Mesenchymal stem cell (in vitro differentiated cells and primary cell): Measurements from ENCODE around the gene ACP1.

Experiments
- DNase-seq: peaks from one replicate; pipeline ENCODE4 v3.0.0-alpha.2; 2013
- H2AFZ ChIP-seq: one replicate; pipeline ENCODE4 v1.6.1; 2013; ENCODE audit warnings: low read depth, mild to moderate bottlenecking, control low read depth, inconsistent platforms, low read length, moderate library complexity
- H2AK5ac ChIP-seq: 2 replicates; pipeline ENCODE4 v1.6.1; 2013; ENCODE audit warnings: low read length, moderate library complexity, mild to moderate bottlenecking, inconsistent platforms; ENCODE audit not compliant: severe bottlenecking
- H2BK120ac ChIP-seq: one replicate; pipeline ENCODE4 v1.6.1; 2013; ENCODE audit warnings: low read depth, mild to moderate bottlenecking, inconsistent platforms, low read length, moderate library complexity
- H2BK12ac ChIP-seq, 2 experiments: one replicate each; pipeline ENCODE4 v1.6.1; 2013; ENCODE audit warnings: inconsistent platforms in 2 of 2, low read length in 2 of 2, mild to moderate bottlenecking in 2 of 2, moderate library complexity in 2 of 2, control low read depth in 1 of 2
- H2BK15ac ChIP-seq: one replicate; pipeline ENCODE4 v1.6.1; 2013; ENCODE audit warnings: mild to moderate bottlenecking, low read depth, inconsistent platforms; ENCODE audit not compliant: poor library complexity, severe bottlenecking
- H2BK5ac ChIP-seq: 2 replicates; pipeline ENCODE4 v1.6.1; 2013; ENCODE audit warnings: low read depth, mild to moderate bottlenecking, low read length, control low read depth, inconsistent platforms; ENCODE audit not compliant: poor library complexity, severe bottlenecking
- H3K14ac ChIP-seq, 2 experiments: one replicate each; pipeline ENCODE4 v1.6.1; 2013; ENCODE audit warnings: inconsistent platforms in 2 of 2, low read length in 2 of 2, control low read depth in 1 of 2, mild to moderate bottlenecking in 1 of 2, moderate library complexity in 1 of 2
- H3K18ac ChIP-seq, 2 experiments: one replicate each; pipeline ENCODE4 v1.6.1; 2013; ENCODE audit warnings: inconsistent platforms in 2 of 2, low read length in 2 of 2, control low read depth in 1 of 2, low read depth in 1 of 2, mild to moderate bottlenecking in 1 of 2
- H3K23ac ChIP-seq, 2 experiments: one replicate each; pipeline ENCODE4 v1.6.1; 2013; ENCODE audit warnings: inconsistent platforms in 2 of 2, low read length in 2 of 2, mild to moderate bottlenecking in 2 of 2, moderate library complexity in 2 of 2, control low read depth in 1 of 2
- H3K27ac ChIP-seq: 2 replicates; pipeline ENCODE4 v1.5.1; 2013; ENCODE audit warnings: mild to moderate bottlenecking, moderate library complexity, low read length, control low read depth, inconsistent platforms; ENCODE audit not compliant: poor library complexity, severe bottlenecking
- H3K27me3 ChIP-seq, 2 experiments: 2 replicates each; pipeline versions ENCODE4 v1.6.1 to v1.7.0; 2013; ENCODE audit warnings: low read length in 2 of 2, mild to moderate bottlenecking in 2 of 2, moderate library complexity in 2 of 2, control low read depth in 1 of 2, inconsistent platforms in 1 of 2; ENCODE audit not compliant: control insufficient read depth in 1 of 2, insufficient read depth in 1 of 2
- H3K36me3 ChIP-seq, 2 experiments: 2 replicates each; pipeline versions ENCODE4 v1.6.1 to v1.7.0; 2013; ENCODE audit warnings: low read length in 2 of 2, control low read depth in 1 of 2, inconsistent platforms in 1 of 2, low read depth in 1 of 2, mild to moderate bottlenecking in 1 of 2; ENCODE audit not compliant: insufficient read depth in 2 of 2, control insufficient read depth in 1 of 2
- H3K4ac ChIP-seq, 2 experiments: one replicate each; pipeline ENCODE4 v1.6.1; 2013; ENCODE audit warnings: inconsistent platforms in 2 of 2, low read length in 2 of 2, mild to moderate bottlenecking in 2 of 2, moderate library complexity in 2 of 2, control low read depth in 1 of 2, low read depth in 1 of 2
- H3K4me1 ChIP-seq: 2 replicates; pipeline ENCODE4 v1.6.1; 2013; ENCODE audit warnings: low read depth, low read length, control low read depth; ENCODE audit not compliant: control insufficient read depth, insufficient read depth
- H3K4me2 ChIP-seq: 2 replicates; pipeline ENCODE4 v1.6.1; 2013; ENCODE audit warnings: low read length, mild to moderate bottlenecking, inconsistent platforms; ENCODE audit not compliant: poor library complexity, severe bottlenecking
- H3K4me3 ChIP-seq, 2 experiments: 2 replicates each; pipeline versions ENCODE4 v1.5.1 to v1.7.0; 2013; ENCODE audit warnings: low read length in 2 of 2, mild to moderate bottlenecking in 2 of 2, control low read depth in 1 of 2, low read depth in 1 of 2; ENCODE audit not compliant: insufficient read depth in 1 of 2
- H3K79me1 ChIP-seq: replicated peaks from 2 replicates; pipeline ENCODE4 v1.6.1; 2013; ENCODE audit warnings: mild to moderate bottlenecking, control low read depth, low read length, inconsistent platforms; ENCODE audit not compliant: poor library complexity, severe bottlenecking
- H3K9ac ChIP-seq: 2 replicates; pipeline ENCODE4 v1.7.0; 2013; ENCODE audit warnings: mild to moderate bottlenecking, low read length, moderate library complexity
- H3K9me3 ChIP-seq: 2 replicates; pipeline ENCODE4 v1.7.0; 2013; ENCODE audit warnings: mild to moderate bottlenecking, low read length; ENCODE audit not compliant: control insufficient read depth
- H4K8ac ChIP-seq: one replicate; pipeline ENCODE4 v1.6.1; 2013; ENCODE audit warnings: inconsistent platforms, mild to moderate bottlenecking, low read length, moderate library complexity
- H4K91ac ChIP-seq: one replicate; pipeline ENCODE4 v1.6.1; 2013; ENCODE audit warnings: mild to moderate bottlenecking, low read length, inconsistent platforms
- WGBS: methylation state at CpG from one replicate; pipeline ENCODE4 v1.1.7; 2013; ENCODE audit warnings: mixed read lengths; 5-methylcytosine and 5-hydroxymethylcytosine counted together

The ACP1 gene

GRCh38 chr2:238431-238830 is 26.3 kb upstream of the ACP1 start:
- Histone ChIP-seq H3K23ac (no peak overlapping the region), H2BK15ac (no peak overlapping the region), H2BK120ac (no peak overlapping the region), H3K4me3 (no peak overlapping the region), H3K9ac (no peak overlapping the region), H3K14ac (no peak overlapping the region), H2BK5ac (no peak overlapping the region), H4K8ac (no peak overlapping the region), H3K79me1 (peaks cover 2% of the 10 kb centered on the region), H2BK12ac (no peak overlapping the region), H3K18ac (no peak overlapping the region), H4K91ac (no peak overlapping the region), H3K36me3 (peaks cover 8 to 39% of the 10 kb centered on the region in 2 experiments), H2AFZ (no peak overlapping the region), H3K4me1 (no peaks in the 10 kb centered on the region), H3K27ac (no peak overlapping the region), H2AK5ac (no peak overlapping the region), H3K27me3 (no peaks in the 10 kb centered on the region), H3K4ac (no peak overlapping the region), H3K9me3 (no peaks in the 10 kb centered on the region), H3K4me2 (no peak overlapping the region)
- DNase-seq, result no peak
- WGBS, result 68% methylated on average over 3 of the region's 3 CpGs

DNA sequence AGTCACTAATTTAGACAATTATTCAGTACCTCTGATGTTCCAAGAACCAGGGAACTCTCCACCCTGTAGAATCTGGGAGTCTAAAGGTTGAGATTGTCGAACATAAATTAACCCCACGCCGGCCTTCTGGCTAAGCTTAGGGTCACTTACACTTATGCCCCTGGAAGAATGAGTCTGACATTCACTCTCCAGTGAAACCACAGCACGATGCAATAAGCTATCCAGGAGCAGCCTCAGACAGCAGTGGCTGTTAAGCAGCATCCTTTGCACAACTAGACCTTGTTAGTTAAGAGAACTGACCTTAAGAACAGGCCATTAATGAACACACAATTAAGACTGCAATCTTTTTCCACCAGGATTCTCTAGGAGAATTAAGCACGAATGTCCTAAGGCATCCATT is 25.9 kb upstream of the ACP1 start:
- H3K23ac ChIP-seq, result no peak overlapping the region
- no peak overlapping the region for H3K4me3 ChIP-seq
- H3K14ac ChIP-seq, result no peak overlapping the region
- H3K4me2 ChIP-seq, result no peak overlapping the region
- peaks cover 8 to 39% of the 10 kb centered on the region in 2 experiments for H3K36me3 ChIP-seq
- H3K9me3 ChIP-seq, result no peaks in the 10 kb centered on the region
- H2AFZ ChIP-seq, result no peak overlapping the region
- no peak overlapping the region for H3K27ac ChIP-seq
- H2BK15ac ChIP-seq, result no peak overlapping the region
- DNase-seq, result no peak
- WGBS, result 60% methylated on average over 4 of the region's 5 CpGs
- no peaks in the 10 kb centered on the region for H3K27me3 ChIP-seq
- no peak overlapping the region for H2BK12ac ChIP-seq
- no peak overlapping the region for H3K18ac ChIP-seq
- H4K8ac ChIP-seq, result no peak overlapping the region
- no peak overlapping the region for H2BK120ac ChIP-seq
- no peak overlapping the region for H3K9ac ChIP-seq
- H3K79me1 ChIP-seq, result peaks cover 2% of the 10 kb centered on the region
- no peak overlapping the region for H2BK5ac ChIP-seq
- no peak overlapping the region for H3K4ac ChIP-seq
- H4K91ac ChIP-seq, result no peak overlapping the region
- H3K4me1 ChIP-seq, result no peaks in the 10 kb centered on the region
- H2AK5ac ChIP-seq, result no peak overlapping the region

GRCh38 chr2:244547-244946 is 20.2 kb upstream of the ACP1 start:
- Histone ChIP-seq H3K27ac (no peak overlapping the region), H3K27me3 (no peaks in the 10 kb centered on the region), H3K4me3 (no peak overlapping the region), H2BK12ac (no peak overlapping the region), H3K79me1 (peaks cover 2% of the 10 kb centered on the region), H2AFZ (no peak overlapping the region), H3K4me1 (no peaks in the 10 kb centered on the region), H3K9ac (no peak overlapping the region), H2BK5ac (no peak overlapping the region), H4K8ac (no peak overlapping the region), H3K14ac (no peak overlapping the region), H3K4ac (no peak overlapping the region), H3K18ac (no peak overlapping the region), H4K91ac (no peak overlapping the region), H3K23ac (peak overlapping the region in 1 of 2 experiments; percentile 92), H2BK120ac (no peak overlapping the region), H3K4me2 (no peak overlapping the region), H2BK15ac (no peak overlapping the region), H3K36me3 (peaks cover 14 to 67% of the 10 kb centered on the region in 2 experiments), H2AK5ac (no peak overlapping the region), H3K9me3 (no peaks in the 10 kb centered on the region)
- 95% methylated on average over 7 of the region's 7 CpGs for WGBS
- no peak for DNase-seq

GRCh38 chr2:246489-247144 is 18.1 kb upstream of the ACP1 start:
- Histone ChIP-seq H2BK15ac (no peak overlapping the region), H4K91ac (no peak overlapping the region), H3K18ac (no peak overlapping the region), H2BK5ac (no peak overlapping the region), H3K36me3 (peaks cover 10 to 76% of the 10 kb centered on the region in 2 experiments), H2AFZ (no peak overlapping the region), H2BK12ac (no peak overlapping the region), H2BK120ac (no peak overlapping the region), H3K79me1 (no peaks in the 10 kb centered on the region), H3K4me2 (no peak overlapping the region), H3K4me1 (no peaks in the 10 kb centered on the region), H3K27ac (no peak overlapping the region), H3K27me3 (no peaks in the 10 kb centered on the region), H3K4ac (no peak overlapping the region), H3K14ac (no peak overlapping the region), H3K9ac (no peak overlapping the region), H2AK5ac (no peak overlapping the region), H3K4me3 (no peak overlapping the region), H3K23ac (no peak overlapping the region), H4K8ac (no peak overlapping the region), H3K9me3 (no peaks in the 10 kb centered on the region)
- 72% methylated on average over 5 of the region's 6 CpGs for WGBS
- peak; percentile 79 for DNase-seq
